GM12878 (cell line): Measurements from ENCODE around the gene LRRFIP2.

ENCODE experiments used
- CHD1 ChIP-seq: IDR thresholded peaks from 2 replicates; pipeline ENCODE4 v1.6.1; 2012; ENCODE audit warnings: low read depth, low read length, improper control_type of control experiment
- EED ChIP-seq: sonication (generic); IDR thresholded peaks from 2 replicates; pipeline ENCODE4 v1.6.1; 2016; ENCODE audit warnings: antibody characterized with exemption, low read depth
- EZH2 ChIP-seq: IDR thresholded peaks from 2 replicates; pipeline ENCODE4 v1.6.1; 2012; ENCODE audit warnings: low read depth, mild to moderate bottlenecking, control low read depth, inconsistent platforms, low read length, borderline replicate concordance; ENCODE audit not compliant: control insufficient read depth
- POLR2A ChIP-seq: IDR thresholded peaks from 2 replicates; pipeline ENCODE4 v1.6.1; 2011; ENCODE audit warnings: low read depth, mild to moderate bottlenecking, low read length
- SIN3A ChIP-seq: IDR thresholded peaks from 2 replicates; pipeline ENCODE4 v1.6.1; 2012; ENCODE audit warnings: low read depth, low read length, improper control_type of control experiment

DNA sequence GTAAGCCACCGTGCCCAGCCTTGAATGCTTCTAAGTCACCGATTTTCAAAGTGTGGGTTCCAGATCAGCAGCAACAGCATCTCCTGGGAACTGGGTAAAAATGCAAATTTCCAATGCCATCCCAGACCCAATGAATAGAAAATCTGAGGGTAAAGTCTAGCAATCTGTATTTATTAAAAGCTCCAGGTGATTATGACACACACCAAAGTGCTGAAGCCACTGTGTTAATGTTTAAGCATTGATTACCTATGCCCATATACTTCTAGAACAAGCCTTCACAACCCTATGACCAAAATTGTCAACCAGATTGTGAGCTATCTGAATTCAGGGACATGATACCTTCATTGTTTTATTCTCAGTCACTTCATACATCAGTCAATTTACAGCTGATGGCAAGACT lies 86.5 kb downstream of the LRRFIP2 start:
- TF ChIP-seq CHD1 (no peak), EZH2 (no peak), EED (no peak), SIN3A (no peak), POLR2A (no peak)
